ENCODE results near the gene OR2T5.
"Not testable (repeated sequence)": the region's sequence is repeated elsewhere in the genome, so short reads cannot be mapped to it uniquely, and the experiment has no call there.

DNA sequence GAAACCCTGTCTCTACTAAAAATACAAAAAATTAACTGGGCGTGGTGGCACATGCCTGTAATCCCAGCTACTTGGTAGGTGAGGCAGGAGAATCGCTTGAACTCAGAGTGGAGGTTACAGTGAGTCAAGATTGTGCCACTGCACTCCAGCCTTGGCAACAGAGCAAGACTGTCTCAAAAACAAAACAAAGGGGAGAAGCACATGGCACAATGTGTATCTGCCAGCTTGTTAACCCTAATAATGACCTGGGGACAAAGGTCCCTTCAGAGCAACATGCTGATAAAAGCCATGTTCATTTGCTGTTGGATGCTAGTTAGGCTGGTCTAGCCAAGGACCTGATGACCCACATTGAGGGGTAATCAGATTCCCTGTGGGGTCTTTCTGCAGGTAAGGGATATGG is 31.8 kb upstream of the OR2T5 start:
- not testable (repeated sequence) for TF ChIP-seq POLR2A, CTCF, POLR2AphosphoS5 (IDR thresholded peaks at IDR 0.05)
